Activated CD4-positive, alpha-beta memory T cell treated with anti-CD3 and anti-CD28 coated beads for 36 hours (primary cell): ENCODE results near the gene DRAP1. TPM values are rescaled to one million over a fixed set of nuclear protein-coding genes. Genes with fewer than 3 reads are reported as not detected.

Source experiments
- CTCF ChIA-PET: fragments of 350-600 bp; sonication (Branson Sonifier 250); formaldehyde crosslinking; loops from one replicate; lab custom pipeline; 2021; ENCODE audit warnings: antibody characterized with exemption, inconsistent platforms; lab: Charles Lee
- POLR2A ChIA-PET: fragments of 350-600 bp; sonication (Branson Sonifier 250); formaldehyde crosslinking; loops from one replicate; lab custom pipeline; 2021; ENCODE audit warnings: antibody characterized with exemption; lab: Charles Lee
- DNase-seq: peaks from one replicate; pipeline ENCODE4 v3.0.0-alpha.2; 2020
- H3K27ac Mint-ChIP-seq: one replicate; pipeline ENCODE4 v1.8.0; 2021; ENCODE audit warnings: mixed read lengths
- H3K27me3 Mint-ChIP-seq: one replicate; pipeline ENCODE4 v1.8.0; 2021; ENCODE audit warnings: mixed read lengths
- H3K36me3 Mint-ChIP-seq: one replicate; pipeline ENCODE4 v1.8.0; 2021; ENCODE audit warnings: mixed read lengths
- H3K4me1 Mint-ChIP-seq: one replicate; pipeline ENCODE4 v1.8.0; 2021; ENCODE audit warnings: low read depth, mixed read lengths
- H3K4me3 Mint-ChIP-seq: one replicate; pipeline ENCODE4 v1.8.0; 2021; ENCODE audit warnings: mild to moderate bottlenecking, mixed read lengths
- H3K9me3 Mint-ChIP-seq: one replicate; pipeline ENCODE4 v1.8.0; 2021; ENCODE audit warnings: mixed read lengths
- intact Hi-C: fragments of 100-400 bp; cut with micrococcal nuclease; formaldehyde crosslinking; loops from one replicate; pipeline ENCODE4 v1.15.1; 2023
- total RNA-seq, 2 experiments: library from RNA; stranded (reverse); gene quantifications; one replicate each; pipeline ENCODE4 v1.2.3, GENCODE V29; 2021

The DRAP1 gene
- 100 to 1,000 TPM; 154 to 169 TPM for total RNA-seq

DNA sequence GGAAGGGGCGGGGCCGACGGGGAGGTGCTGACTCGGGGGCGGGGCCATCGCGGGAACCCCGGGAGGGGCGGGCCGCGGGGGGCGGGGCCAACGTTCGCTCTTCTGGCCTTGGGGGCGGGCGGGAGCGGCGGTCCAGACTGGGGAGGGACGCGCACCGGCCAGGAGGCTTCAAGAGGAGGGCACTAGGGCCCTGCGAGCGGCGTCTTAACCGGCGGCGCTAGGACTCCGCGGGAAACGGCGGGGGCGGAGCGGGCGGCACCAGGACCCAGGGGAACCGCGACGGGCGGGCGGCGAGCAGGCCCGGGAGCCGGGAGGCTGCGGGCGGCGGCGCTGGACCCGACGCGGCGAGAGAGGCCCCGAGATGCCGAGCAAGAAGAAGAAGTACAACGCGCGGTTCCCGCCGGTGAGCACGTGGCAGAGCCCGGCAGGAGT is at the start of gene DRAP1:
Gene DRAP1, plus strand, starts transcription at position 286 of the 432 bp plus-strand sequence. Its CDS starts 76 bp downstream, at position 362.
- H3K4me1 Mint-ChIP-seq, result peaks cover 33% of the 10 kb centered on the region
- peak within 1 kb of the TSS; percentile 90 for H3K4me3 Mint-ChIP-seq
- no peaks in the 10 kb centered on the region for H3K27me3 Mint-ChIP-seq
- H3K27ac Mint-ChIP-seq, result peak within 1 kb of the TSS; percentile 84
- intact Hi-C loops, result loop anchor here (1.0 to 5.0 kb wide), 7 partner anchors 9 to 207 kb away; partner anchors contain the start of genes CCDC85B, CFL1, FOSL1 and KAT5
- ChIA-PET CTCF (interaction anchor here (1.4 to 1.7 kb wide), 3 partner anchors 28 to 69 kb away, joined by 3 to 6 read pairs (median 4); partner anchors contain the start of gene CCDC85B), POLR2A (interaction anchor here (1.0 to 2.1 kb wide), 6 partner anchors 18 to 207 kb away, joined by 3 to 19 read pairs (median 4); partner anchors contain the start of genes CCDC85B, FOSL1 and KAT5)
- H3K36me3 Mint-ChIP-seq, result peaks cover 16% of the 10 kb centered on the region
- DNase-seq, result peak; percentile 99
- no peaks in the 10 kb centered on the region for H3K9me3 Mint-ChIP-seq

GRCh38 chr11:65869643-65870306 is 49.5 kb upstream of the DRAP1 start:
- no peak overlapping the region for H3K27ac Mint-ChIP-seq
- intact Hi-C loops, result no loop called here
- no peak for DNase-seq
- H3K4me3 Mint-ChIP-seq, result no peak overlapping the region
- ChIA-PET POLR2A (interaction anchor here (1.2 to 4.8 kb wide), 7 partner anchors 9 to 216 kb away, joined by 3 to 56 read pairs (median 5); partner anchors contain the start of genes CCDC85B, CFL1, FIBP and MUS81), CTCF (interaction anchor here (1.1 to 7.0 kb wide), 4 partner anchors 9 to 21 kb away, joined by 3 to 151 read pairs (median 12); partner anchors contain the start of genes CCDC85B, FIBP and MUS81)
- peaks cover 15% of the 10 kb centered on the region for H3K36me3 Mint-ChIP-seq
- H3K4me1 Mint-ChIP-seq, result peaks cover 15% of the 10 kb centered on the region
- no peaks in the 10 kb centered on the region for H3K9me3 Mint-ChIP-seq
- no peaks in the 10 kb centered on the region for H3K27me3 Mint-ChIP-seq

- ChIA-PET CTCF (interaction anchor here (2.4 to 7.0 kb wide), 2 partner anchors 10 to 16 kb away, joined by 32 to 151 read pairs; partner anchors contain the start of genes FIBP and MUS81), POLR2A (interaction anchor here (1.2 to 4.8 kb wide), 6 partner anchors 10 to 217 kb away, joined by 3 to 56 read pairs (median 10); partner anchors contain the start of genes CCDC85B, CFL1, FIBP and MUS81)
- Mint-ChIP-seq H3K27me3 (no peaks in the 10 kb centered on the region), H3K27ac (no peak overlapping the region), H3K4me3 (no peak overlapping the region), H3K4me1 (peaks cover 15% of the 10 kb centered on the region), H3K9me3 (no peaks in the 10 kb centered on the region), H3K36me3 (peaks cover 11% of the 10 kb centered on the region)
- no peak for DNase-seq
- intact Hi-C loops, result no loop called here
Measured at GRCh38 chr11:65870307-65870658, 48.9 kb upstream of the DRAP1 start.

- intact Hi-C loops, result no loop called here
- no peak overlapping the region for H3K4me3 Mint-ChIP-seq
- peaks cover 10% of the 10 kb centered on the region for H3K36me3 Mint-ChIP-seq
- no peak for DNase-seq
- H3K4me1 Mint-ChIP-seq, result peaks cover 15% of the 10 kb centered on the region
- CTCF ChIA-PET, result interaction anchor here (1.9 to 7.0 kb wide), 3 partner anchors 11 to 20 kb away, joined by 5 to 151 read pairs (median 32); partner anchors contain the start of genes CCDC85B, FIBP and MUS81
- H3K9me3 Mint-ChIP-seq, result no peaks in the 10 kb centered on the region
- H3K27ac Mint-ChIP-seq, result no peak overlapping the region
- POLR2A ChIA-PET, result interaction anchor here (1.2 to 4.8 kb wide), 6 partner anchors 11 to 218 kb away, joined by 3 to 56 read pairs (median 10); partner anchors contain the start of genes CCDC85B, CFL1, FIBP and MUS81
- no peaks in the 10 kb centered on the region for H3K27me3 Mint-ChIP-seq
Measured at GRCh38 chr11:65870706-65871681, 48.2 kb upstream of the DRAP1 start.

DNA sequence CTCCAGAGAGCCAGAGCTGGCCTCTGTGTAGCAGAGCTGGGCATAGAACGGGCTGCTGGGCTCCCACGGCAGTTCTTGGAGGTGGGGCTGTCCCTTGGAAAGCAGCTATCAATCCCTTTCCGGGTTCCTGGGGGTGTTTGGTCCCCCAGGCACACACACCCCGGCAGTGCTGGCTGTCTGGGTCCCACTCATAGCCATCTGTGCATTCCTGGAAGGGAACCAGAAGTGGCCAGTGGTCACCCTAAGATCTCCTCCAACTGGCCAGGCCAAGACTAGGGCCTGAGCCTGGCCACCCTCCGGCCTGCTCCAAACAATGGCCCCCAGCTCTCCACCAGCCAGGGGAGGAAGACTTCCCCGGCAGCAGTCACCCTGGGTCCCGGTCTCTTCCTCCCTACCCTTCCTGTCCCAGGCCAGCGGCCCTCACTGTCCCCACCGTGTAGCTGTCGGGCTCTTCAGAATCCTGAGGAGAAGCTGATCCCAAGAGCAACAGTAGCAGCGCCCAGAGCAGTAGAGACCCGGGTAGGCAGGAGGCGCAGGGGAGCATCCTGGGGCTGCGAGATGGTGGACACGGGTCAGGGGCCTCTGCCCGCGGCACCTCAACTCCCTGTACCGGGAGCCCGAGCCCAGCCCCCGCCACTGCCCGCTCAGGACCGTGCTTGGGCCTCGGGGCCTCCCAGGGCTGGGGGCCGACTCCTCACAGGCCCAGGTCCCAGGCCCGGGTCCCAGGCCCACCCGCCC is 47.2 kb upstream of the DRAP1 start:
- CTCF ChIA-PET, result interaction anchor here (1.9 to 7.0 kb wide), 3 partner anchors 12 to 19 kb away, joined by 5 to 151 read pairs (median 32); partner anchors contain the start of genes CCDC85B, FIBP and MUS81
- peaks cover 5% of the 10 kb centered on the region for H3K36me3 Mint-ChIP-seq
- intact Hi-C loops, result loop anchor here (2.0 kb wide), 2 partner anchors 13 to 17 kb away; partner anchors contain the start of genes CFL1 and FIBP
- peak overlapping the region; percentile 12 for H3K4me3 Mint-ChIP-seq
- POLR2A ChIA-PET, result interaction anchor here (3.5 to 4.8 kb wide), 3 partner anchors 12 to 20 kb away, joined by 15 to 56 read pairs (median 29); partner anchors contain the start of genes CCDC85B, CFL1, FIBP and MUS81
- H3K27ac Mint-ChIP-seq, result no peak overlapping the region
- no peak for DNase-seq
- H3K9me3 Mint-ChIP-seq, result no peaks in the 10 kb centered on the region
- no peaks in the 10 kb centered on the region for H3K27me3 Mint-ChIP-seq
- peaks cover 20% of the 10 kb centered on the region for H3K4me1 Mint-ChIP-seq

- DNase-seq, result no peak
- Mint-ChIP-seq H3K4me3 (peak within 1 kb of the TSS; percentile 85), H3K27ac (peak within 1 kb of the TSS; percentile 81), H3K27me3 (no peaks in the 10 kb centered on the region), H3K4me1 (peaks cover 20% of the 10 kb centered on the region), H3K36me3 (peaks cover 1% of the 10 kb centered on the region), H3K9me3 (no peaks in the 10 kb centered on the region)
- intact Hi-C loops, result loop anchor here (2.0 kb wide), 2 partner anchors 14 to 16 kb away; partner anchors contain the start of genes CFL1 and FIBP
- POLR2A ChIA-PET, result interaction anchor here (1.1 to 4.8 kb wide), 4 partner anchors 12 to 14 kb away, joined by 4 to 56 read pairs (median 8); partner anchors contain the start of genes CFL1 and MUS81
- CTCF ChIA-PET, result interaction anchor here (1.5 to 7.0 kb wide), 5 partner anchors 11 to 18 kb away, joined by 5 to 151 read pairs (median 19); partner anchors contain the start of genes CCDC85B, FIBP and MUS81
Measured at GRCh38 chr11:65872586-65873317, 46.5 kb upstream of the DRAP1 start, which contains the start of gene EFEMP2. EFEMP2 (minus strand) TSS chr11:65872800; CDS start chr11:65872354, 446 bp downstream.

- Mint-ChIP-seq H3K27me3 (no peaks in the 10 kb centered on the region), H3K9me3 (no peaks in the 10 kb centered on the region), H3K4me1 (peaks cover 20% of the 10 kb centered on the region), H3K4me3 (peak overlapping the region; percentile 85), H3K27ac (peak overlapping the region; percentile 81), H3K36me3 (no peaks in the 10 kb centered on the region)
- DNase-seq, result peak; percentile 98
- intact Hi-C loops, result loop anchor here (2.0 kb wide), 2 partner anchors 15 kb away; partner anchors contain the start of genes CFL1 and FIBP
- POLR2A ChIA-PET, result interaction anchor here (0.5 to 2.5 kb wide), 4 partner anchors 11 to 25 kb away, joined by 3 to 9 read pairs (median 6); partner anchors contain the start of gene MUS81
- CTCF ChIA-PET, result interaction anchor here (1.0 to 7.0 kb wide), 6 partner anchors 9 to 55 kb away, joined by 3 to 151 read pairs (median 6); partner anchors contain the start of genes FIBP and MUS81
Measured at GRCh38 chr11:65873318-65874156, 45.7 kb upstream of the DRAP1 start.

DNA sequence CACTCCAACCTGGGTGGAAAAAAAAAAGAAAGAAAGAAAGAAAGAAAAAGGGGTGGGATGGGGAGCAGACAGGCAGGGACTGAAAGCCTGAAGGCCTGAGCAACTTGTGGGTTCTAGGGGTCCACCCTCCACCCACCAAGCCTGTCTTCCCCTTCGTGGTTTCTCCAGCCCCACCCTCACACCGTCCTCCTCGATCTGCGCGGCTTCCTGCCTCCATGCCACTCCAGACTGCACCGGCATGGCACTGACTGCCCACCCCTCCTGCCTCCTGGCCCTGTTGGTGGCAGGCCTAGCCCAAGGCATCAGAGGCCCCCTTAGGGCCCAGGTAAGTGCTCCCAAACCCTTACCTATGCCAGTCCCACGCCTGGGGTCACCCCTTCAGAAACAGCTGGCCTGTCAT is 39.6 kb upstream of the DRAP1 start, which contains the start of gene CTSW:
Gene CTSW, plus strand, starts transcription at position 221 of the 400 bp plus-strand sequence. Its CDS starts 18 bp downstream, at position 239.
- Mint-ChIP-seq H3K36me3 (peaks cover 17% of the 10 kb centered on the region), H3K9me3 (no peaks in the 10 kb centered on the region), H3K4me3 (peak within 1 kb of the TSS; percentile 31), H3K27me3 (no peaks in the 10 kb centered on the region), H3K4me1 (peaks cover 28% of the 10 kb centered on the region), H3K27ac (peak within 1 kb of the TSS; percentile 89)
- POLR2A ChIA-PET, result interaction anchor here (1.5 kb wide), 1 partner anchor 9 kb away, joined by 4 read pairs; the partner anchor contains the start of gene FIBP
- intact Hi-C loops, result no loop called here
- CTCF ChIA-PET, result interaction anchor here (0.6 to 5.0 kb wide), 5 partner anchors 9 to 370 kb away, joined by 3 to 33 read pairs (median 4); partner anchors contain the start of genes CFL1, FIBP, KAT5 and MUS81
- DNase-seq, result peak; percentile 54

DNA sequence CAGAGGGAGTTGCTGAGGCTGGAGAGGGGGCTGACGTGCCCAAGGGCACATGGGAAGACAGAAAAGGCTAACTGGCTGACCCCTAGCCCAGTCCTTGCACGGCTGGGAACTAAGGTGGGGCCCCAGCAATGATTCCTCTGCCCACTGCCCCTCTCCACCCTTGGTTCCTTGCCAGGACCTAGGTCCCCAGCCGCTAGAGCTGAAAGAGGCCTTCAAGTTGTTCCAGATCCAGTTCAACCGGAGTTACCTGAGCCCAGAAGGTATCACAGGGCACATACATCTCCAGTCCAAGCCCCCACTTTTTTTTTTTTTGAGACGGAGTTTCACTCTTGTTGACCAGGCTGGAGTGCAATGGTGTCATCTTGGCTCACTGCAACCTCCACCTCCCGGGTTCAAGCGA is 39.2 kb upstream of the DRAP1 start:
- Mint-ChIP-seq H3K36me3 (peaks cover 21% of the 10 kb centered on the region), H3K27me3 (no peaks in the 10 kb centered on the region), H3K4me1 (peaks cover 32% of the 10 kb centered on the region), H3K9me3 (no peaks in the 10 kb centered on the region), H3K27ac (peak overlapping the region; percentile 89), H3K4me3 (no peak overlapping the region)
- DNase-seq, result no peak
- CTCF ChIA-PET, result interaction anchor here (0.6 to 5.0 kb wide), 4 partner anchors 8 to 371 kb away, joined by 3 to 33 read pairs (median 8); partner anchors contain the start of genes CFL1, FIBP, KAT5 and MUS81
- intact Hi-C loops, result no loop called here
- POLR2A ChIA-PET, result interaction anchor here (1.5 kb wide), 1 partner anchor 9 kb away, joined by 4 read pairs; the partner anchor contains the start of gene FIBP
